Activated naive CD4-positive, alpha-beta T cell treated with anti-CD3 and anti-CD28 coated beads, Interleukin-2, amount 50 U/mL, for 24 hours (primary cell): ENCODE measurements around the gene SKIDA1.

ENCODE experiments used
- H3K27ac Mint-ChIP-seq: one replicate; pipeline ENCODE4 v1.8.0; 2021; ENCODE audit warnings: mild to moderate bottlenecking, mixed read lengths
- H3K27me3 Mint-ChIP-seq: one replicate; pipeline ENCODE4 v1.8.0; 2021; ENCODE audit warnings: mixed read lengths
- H3K36me3 Mint-ChIP-seq: one replicate; pipeline ENCODE4 v1.8.0; 2021; ENCODE audit warnings: mixed read lengths
- H3K4me1 Mint-ChIP-seq: one replicate; pipeline ENCODE4 v1.8.0; 2021; ENCODE audit warnings: mixed read lengths
- H3K4me3 Mint-ChIP-seq: one replicate; pipeline ENCODE4 v1.8.0; 2021; ENCODE audit warnings: mild to moderate bottlenecking, mixed read lengths
- H3K9me3 Mint-ChIP-seq: one replicate; pipeline ENCODE4 v1.8.0; 2021; ENCODE audit warnings: mixed read lengths

Gene SKIDA1

DNA sequence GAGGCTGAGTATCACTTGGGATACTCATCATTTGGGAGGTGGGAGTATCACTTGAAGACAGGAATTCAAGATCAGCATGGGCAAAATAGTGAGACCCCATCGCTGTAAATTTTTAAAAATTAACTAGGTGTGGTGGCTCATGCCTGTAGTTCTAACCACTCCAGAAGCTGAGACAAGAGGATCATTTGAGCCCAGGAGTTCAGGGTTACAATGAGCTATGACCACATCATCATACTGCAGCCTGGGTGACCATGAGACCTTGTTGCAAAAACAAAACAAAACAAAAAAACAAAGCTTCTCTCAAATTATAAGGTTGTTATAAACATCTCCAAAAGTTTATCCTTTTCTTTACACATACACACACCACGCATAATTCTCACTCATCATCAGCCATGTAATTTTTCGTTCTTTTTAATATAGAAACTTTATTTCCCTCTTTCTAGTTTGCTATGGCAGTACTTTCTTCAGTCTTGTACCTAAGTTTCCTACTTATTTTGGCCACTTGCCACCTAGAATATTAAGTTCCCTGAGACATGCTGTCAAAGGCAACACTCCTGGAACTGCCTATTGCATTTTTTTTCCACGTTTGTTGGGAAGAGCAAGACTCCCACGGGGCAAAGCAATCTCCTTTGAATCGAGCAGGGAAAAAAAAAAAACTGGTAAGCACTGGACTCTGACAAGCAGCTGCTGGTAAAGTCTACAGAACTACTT lies 37.1 kb downstream of the SKIDA1 start:
- H3K9me3 Mint-ChIP-seq = no peaks in the 10 kb centered on the region
- H3K36me3 Mint-ChIP-seq = no peaks in the 10 kb centered on the region
- peaks cover 3% of the 10 kb centered on the region for H3K27me3 Mint-ChIP-seq
- H3K4me1 Mint-ChIP-seq = no peaks in the 10 kb centered on the region
- no peak overlapping the region for H3K27ac Mint-ChIP-seq
- no peak overlapping the region for H3K4me3 Mint-ChIP-seq

DNA sequence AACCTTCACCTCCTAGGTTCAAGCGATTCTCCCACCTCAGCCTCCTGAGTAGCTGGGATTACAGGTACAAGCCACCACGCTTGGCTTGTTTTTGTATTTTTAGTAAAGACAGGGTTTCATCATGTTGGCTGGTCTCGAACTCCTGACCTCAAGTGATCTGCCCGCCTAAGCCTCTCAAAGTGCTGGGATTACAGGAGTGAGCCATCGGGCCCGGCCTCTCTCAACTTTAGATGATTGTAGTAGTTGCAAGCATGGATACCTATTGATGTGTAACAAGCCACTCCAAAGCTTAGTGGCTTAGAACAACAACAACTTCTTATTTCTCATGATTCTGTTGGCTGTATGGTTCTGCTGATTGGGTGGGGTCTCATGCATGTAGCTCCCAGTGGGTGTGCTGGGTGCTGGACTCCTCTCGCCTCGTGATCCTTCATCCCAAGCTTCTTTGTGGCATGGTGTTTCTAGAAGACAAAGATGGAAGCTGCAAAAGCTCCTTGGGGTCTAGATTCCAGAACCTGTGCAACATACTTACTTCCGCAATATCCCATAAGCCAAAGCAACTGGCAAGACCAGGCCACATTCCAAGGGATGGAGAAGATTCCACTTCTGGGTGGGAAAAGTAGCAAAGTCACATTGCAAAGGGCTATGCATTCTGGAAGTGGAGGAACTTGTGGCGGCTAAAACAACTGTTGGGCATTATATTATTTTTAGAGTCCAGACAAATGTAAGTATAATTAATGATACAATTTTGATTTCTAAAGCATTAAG lies 37.9 kb downstream of the SKIDA1 start:
- no peaks in the 10 kb centered on the region for H3K4me1 Mint-ChIP-seq
- no peaks in the 10 kb centered on the region for H3K9me3 Mint-ChIP-seq
- no peak overlapping the region for H3K27ac Mint-ChIP-seq
- no peaks in the 10 kb centered on the region for H3K36me3 Mint-ChIP-seq
- H3K4me3 Mint-ChIP-seq = no peak overlapping the region
- peaks cover 3% of the 10 kb centered on the region for H3K27me3 Mint-ChIP-seq

DNA sequence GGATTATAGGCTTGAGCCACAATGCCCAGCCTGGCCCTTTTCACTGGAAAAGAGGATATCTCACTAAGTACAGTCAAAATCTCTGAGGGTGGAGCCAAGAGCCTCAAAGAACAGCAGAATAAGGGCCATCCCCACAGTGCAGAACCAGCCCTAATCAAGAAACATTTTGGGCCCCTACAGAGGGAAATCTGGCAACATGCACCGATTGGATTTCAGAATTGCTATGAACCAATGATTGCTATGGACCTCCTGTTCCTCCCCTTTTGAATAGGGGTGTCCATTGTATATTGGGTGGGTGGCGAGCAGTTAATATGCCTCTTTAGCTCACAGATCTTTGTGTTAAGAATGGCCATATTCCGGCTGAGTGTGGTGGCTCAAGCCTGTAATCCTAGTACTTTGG lies 42.7 kb downstream of the SKIDA1 start:
- Mint-ChIP-seq H3K27me3 (no peaks in the 10 kb centered on the region), H3K9me3 (no peaks in the 10 kb centered on the region), H3K27ac (no peak overlapping the region), H3K4me3 (no peak overlapping the region), H3K4me1 (no peaks in the 10 kb centered on the region), H3K36me3 (no peaks in the 10 kb centered on the region)

DNA sequence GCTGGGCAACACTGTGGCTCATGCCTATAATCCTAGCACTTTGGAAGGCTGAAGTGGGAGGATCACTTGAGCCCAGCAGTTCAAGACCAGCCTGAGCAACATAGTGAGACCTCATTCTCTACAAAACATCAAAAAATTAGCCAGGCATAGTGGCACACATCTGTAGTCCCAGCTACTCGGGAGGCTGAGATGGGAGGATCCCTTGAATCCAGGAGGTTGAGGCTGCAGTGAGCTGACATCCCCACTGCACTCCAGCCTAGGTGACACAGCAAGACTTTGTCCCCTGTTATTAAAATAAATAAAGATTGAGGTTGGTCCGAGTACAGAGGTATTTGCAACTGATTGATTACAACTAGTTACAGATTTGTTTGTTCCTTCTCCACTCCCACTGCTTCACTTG lies 44.1 kb downstream of the SKIDA1 start:
- Mint-ChIP-seq H3K4me1 (no peaks in the 10 kb centered on the region), H3K4me3 (no peak overlapping the region), H3K9me3 (no peaks in the 10 kb centered on the region), H3K36me3 (no peaks in the 10 kb centered on the region), H3K27me3 (no peaks in the 10 kb centered on the region), H3K27ac (no peak overlapping the region)

DNA sequence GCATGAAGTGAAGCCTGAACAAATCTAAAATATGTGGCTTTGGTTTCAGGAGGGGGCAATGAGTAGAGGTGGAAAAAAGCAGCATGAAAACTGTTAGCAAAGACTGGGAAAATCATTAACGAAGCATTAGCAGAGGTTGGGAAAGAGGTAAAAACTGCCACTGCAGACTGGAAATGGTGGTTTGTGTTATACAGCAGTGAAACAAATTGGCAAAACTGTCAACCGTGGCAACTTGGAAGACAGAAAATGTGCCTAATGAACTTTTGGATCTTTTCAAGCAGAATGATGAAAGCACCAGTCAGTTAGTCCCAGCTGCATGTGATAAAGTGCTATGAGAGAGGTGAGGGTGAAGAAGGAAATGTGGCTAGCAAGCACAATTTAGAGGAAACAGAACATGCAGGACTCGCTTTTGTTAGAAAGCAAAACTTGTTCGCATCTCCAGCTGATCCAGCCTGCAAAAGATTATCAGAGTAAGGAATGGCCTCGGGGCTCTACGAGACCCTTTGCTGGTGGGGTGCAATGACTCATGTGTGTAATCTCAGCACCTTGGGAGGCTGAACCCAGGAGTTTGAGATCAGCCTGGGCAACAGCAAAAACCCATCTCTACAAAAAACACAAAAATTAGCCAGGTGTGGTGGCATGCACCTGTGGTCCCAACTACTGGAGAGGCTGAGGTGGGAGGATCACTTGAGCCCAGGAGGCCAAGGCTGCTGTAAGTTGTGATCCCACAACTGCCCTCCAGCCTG lies 45.7 kb downstream of the SKIDA1 start:
- H3K9me3 Mint-ChIP-seq = no peaks in the 10 kb centered on the region
- no peak overlapping the region for H3K27ac Mint-ChIP-seq
- H3K36me3 Mint-ChIP-seq = no peaks in the 10 kb centered on the region
- H3K4me3 Mint-ChIP-seq = no peak overlapping the region
- H3K4me1 Mint-ChIP-seq = no peaks in the 10 kb centered on the region
- H3K27me3 Mint-ChIP-seq = no peaks in the 10 kb centered on the region

DNA sequence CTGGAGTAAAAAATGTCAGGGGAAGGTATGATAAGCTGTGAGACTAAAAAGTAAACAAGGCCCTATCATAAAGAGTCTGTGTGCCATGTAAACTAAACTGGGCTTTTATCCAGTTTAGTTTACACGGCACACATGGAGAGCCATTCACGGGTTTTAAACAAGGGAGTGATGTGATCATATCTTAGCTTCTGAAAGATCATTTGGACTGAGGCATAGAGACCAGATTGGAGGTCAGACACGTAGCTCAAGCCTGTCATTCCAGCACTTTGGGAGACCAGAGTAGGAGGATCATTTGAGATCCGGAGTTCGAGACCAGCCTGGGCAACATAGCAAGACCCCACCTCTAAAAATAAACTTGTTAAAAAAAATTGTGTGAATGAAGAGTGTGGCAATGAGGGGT lies 50.1 kb downstream of the SKIDA1 start:
- no peak overlapping the region for H3K4me3 Mint-ChIP-seq
- no peaks in the 10 kb centered on the region for H3K4me1 Mint-ChIP-seq
- H3K9me3 Mint-ChIP-seq = no peaks in the 10 kb centered on the region
- no peaks in the 10 kb centered on the region for H3K27me3 Mint-ChIP-seq
- no peaks in the 10 kb centered on the region for H3K36me3 Mint-ChIP-seq
- no peak overlapping the region for H3K27ac Mint-ChIP-seq

DNA sequence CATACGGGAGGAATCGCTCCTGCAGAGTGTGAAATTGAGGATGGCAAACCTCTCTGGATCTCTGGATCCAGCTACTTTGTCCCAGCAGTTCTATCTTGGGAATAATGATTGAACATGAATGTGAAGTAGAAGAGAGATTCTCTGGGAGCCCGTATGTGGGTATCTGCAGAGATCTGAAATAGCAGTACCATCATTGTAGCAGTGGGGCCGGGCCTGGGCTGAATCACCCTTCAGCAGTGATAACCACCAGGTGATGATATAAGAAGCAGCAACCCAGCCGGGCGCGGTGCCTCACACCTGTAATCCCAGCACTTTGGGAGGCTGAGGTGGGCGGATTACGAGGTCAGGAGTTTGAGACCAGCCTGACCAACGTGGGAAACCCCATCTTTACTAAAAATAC lies 51.9 kb downstream of the SKIDA1 start:
- H3K27ac Mint-ChIP-seq = no peak overlapping the region

DNA sequence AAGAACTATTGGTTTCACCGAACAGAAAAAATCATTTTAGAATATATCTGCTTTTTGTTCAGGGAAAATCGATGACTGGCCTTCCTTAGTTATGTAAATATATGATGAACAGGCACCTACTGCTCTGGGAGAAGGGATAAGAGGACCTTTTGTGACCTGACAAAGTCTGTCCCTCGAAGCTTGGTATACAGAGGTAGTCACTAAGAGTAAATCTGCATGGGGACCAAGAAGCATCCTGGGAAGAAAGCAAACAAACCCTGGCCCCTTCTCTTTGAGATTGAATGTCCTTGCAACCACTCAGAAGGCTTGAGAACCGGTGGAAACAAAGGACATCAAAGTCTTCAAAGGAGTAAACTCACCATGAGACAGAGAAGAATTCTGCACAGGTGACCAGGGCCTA lies 52.3 kb downstream of the SKIDA1 start:
- Mint-ChIP-seq H3K9me3 (no peaks in the 10 kb centered on the region), H3K4me1 (no peaks in the 10 kb centered on the region), H3K36me3 (no peaks in the 10 kb centered on the region)

More for the DNA sequence above, 51.9 kb downstream of the SKIDA1 start:
- no peaks in the 10 kb centered on the region for H3K36me3 Mint-ChIP-seq
- H3K9me3 Mint-ChIP-seq = no peaks in the 10 kb centered on the region
- H3K4me3 Mint-ChIP-seq = no peak overlapping the region
- H3K4me1 Mint-ChIP-seq = no peaks in the 10 kb centered on the region
- H3K27me3 Mint-ChIP-seq = no peaks in the 10 kb centered on the region

DNA sequence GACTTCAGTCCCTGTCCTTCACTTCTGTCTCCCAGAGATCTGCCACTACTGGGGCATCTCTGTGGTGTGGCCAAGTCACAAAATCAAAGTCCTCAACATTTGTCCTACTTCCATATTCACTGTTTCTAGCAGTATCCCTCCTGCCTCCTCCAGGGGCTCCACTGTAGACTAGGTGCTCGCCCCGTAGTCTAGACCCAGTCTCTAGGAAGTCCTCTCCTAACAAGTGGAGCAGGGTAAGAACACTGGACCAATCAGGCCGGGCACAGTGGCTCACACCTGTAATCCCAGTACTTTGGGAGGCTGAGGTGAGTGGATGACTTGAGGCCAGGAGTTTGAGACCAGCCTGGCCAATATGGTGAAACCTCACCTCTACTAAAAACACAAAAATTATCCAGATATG lies 57.4 kb downstream of the SKIDA1 start:
- Mint-ChIP-seq H3K27ac (no peak overlapping the region), H3K9me3 (no peaks in the 10 kb centered on the region), H3K4me3 (no peak overlapping the region), H3K27me3 (peaks cover 2% of the 10 kb centered on the region), H3K4me1 (no peaks in the 10 kb centered on the region), H3K36me3 (no peaks in the 10 kb centered on the region)

More for the DNA sequence above, 52.3 kb downstream of the SKIDA1 start:
- H3K27ac Mint-ChIP-seq = no peak overlapping the region
- no peak overlapping the region for H3K4me3 Mint-ChIP-seq
- no peaks in the 10 kb centered on the region for H3K27me3 Mint-ChIP-seq

DNA sequence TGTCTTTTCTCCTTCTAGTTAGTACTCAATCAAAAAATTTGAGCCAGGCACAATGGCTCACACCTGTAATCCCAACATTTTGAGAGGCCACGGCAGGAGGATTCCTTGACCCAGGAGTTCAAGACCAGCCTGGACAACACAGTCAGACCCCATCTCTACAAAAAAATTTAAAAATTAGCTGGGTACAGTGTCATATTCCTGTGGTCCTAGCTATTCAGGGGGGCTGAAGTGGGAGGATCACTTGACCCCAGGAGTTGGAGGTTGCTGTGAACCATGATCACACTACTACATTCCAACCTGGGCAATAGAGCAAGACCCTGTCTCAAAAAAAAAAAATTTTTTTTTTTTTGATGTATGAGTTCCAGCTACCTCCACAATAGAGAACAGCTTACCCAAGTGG lies 57.8 kb downstream of the SKIDA1 start:
- Mint-ChIP-seq H3K9me3 (no peaks in the 10 kb centered on the region), H3K4me3 (no peak overlapping the region), H3K36me3 (no peaks in the 10 kb centered on the region), H3K4me1 (no peaks in the 10 kb centered on the region), H3K27ac (no peak overlapping the region), H3K27me3 (peaks cover 2% of the 10 kb centered on the region)

DNA sequence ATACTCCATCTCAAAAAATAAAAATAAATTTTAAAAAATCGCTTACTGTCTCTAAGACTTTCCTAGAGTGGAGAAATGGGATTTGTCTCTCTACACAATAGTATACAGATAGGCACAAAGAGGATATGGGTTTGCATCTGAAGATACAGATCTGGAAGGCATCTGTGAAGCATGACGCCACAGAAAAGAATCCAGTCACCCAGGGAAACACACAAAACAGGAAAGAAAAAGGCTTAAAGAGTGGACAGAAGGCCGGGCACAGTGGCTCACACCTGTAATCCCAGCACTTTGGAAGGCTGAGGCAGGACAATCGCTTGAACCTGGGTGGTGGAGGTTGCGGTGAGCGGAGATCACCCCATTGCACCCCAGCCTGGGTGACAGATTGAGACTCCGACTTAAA lies 61.3 kb downstream of the SKIDA1 start:
- H3K9me3 Mint-ChIP-seq = no peaks in the 10 kb centered on the region
- no peak overlapping the region for H3K27ac Mint-ChIP-seq
- H3K4me1 Mint-ChIP-seq = no peaks in the 10 kb centered on the region
- no peaks in the 10 kb centered on the region for H3K36me3 Mint-ChIP-seq
- no peak overlapping the region for H3K4me3 Mint-ChIP-seq
- peaks cover 4% of the 10 kb centered on the region for H3K27me3 Mint-ChIP-seq
